HG02798 (cell line): ENCODE results near the gene WDR91.

Source experiments
- ATAC-seq: cut with Tn5 transposase; IDR thresholded peaks from one replicate; pipeline ENCODE4 v1.9.1; 2021; ENCODE audit warnings: mild to moderate bottlenecking; ENCODE audit not compliant: unreplicated experiment, poor library complexity

WDR91 gene

GRCh38 chr7:135166338-135166990 lies 44.9 kb downstream of the WDR91 start:
- no peak for ATAC-seq

DNA sequence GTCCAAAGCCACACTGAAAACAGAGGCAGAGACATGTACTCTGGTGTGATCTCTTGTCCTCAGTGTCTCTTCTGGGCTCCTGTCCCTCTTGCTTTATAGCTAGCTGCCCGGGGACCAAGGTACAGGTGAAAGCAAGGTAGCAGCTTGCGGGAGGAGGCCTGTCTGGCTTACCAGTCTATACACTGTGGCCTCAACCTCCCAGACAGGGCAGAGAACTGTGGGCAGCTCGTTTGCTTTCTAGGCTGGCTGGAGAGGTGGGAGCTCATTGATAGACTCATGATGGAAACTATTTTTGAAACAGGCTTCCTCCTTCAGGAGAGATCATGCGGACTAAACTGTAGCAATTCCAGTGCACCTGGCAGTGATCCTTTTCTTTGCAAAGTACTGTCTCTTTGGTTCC lies 45.5 kb downstream of the WDR91 start:
- ATAC-seq, result no peak

DNA sequence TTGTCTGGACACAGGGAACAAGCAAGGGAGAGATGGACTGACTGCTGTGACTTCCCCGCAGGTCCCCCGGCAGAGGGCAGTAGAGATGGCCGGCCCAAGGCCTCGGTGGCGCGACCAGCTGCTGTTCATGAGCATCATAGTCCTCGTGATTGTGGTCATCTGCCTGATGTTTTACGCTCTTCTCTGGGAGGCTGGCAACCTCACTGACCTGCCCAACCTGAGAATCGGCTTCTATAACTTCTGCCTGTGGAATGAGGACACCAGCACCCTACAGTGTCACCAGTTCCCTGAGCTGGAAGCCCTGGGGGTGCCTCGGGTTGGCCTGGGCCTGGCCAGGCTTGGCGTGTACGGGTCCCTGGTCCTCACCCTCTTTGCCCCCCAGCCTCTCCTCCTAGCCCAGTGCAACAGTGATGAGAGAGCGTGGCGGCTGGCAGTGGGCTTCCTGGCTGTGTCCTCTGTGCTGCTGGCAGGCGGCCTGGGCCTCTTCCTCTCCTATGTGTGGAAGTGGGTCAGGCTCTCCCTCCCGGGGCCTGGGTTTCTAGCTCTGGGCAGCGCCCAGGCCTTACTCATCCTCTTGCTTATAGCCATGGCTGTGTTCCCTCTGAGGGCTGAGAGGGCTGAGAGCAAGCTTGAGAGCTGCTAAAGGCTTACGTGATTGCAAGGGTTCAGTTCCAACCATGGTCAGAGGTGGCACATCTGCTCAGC lies 46.8 kb downstream of the WDR91 start:
- ATAC-seq, result no peak

GRCh38 chr7:135162382-135163001 lies 48.8 kb downstream of the WDR91 start:
- no peak for ATAC-seq

GRCh38 chr7:135161669-135162068 lies 49.7 kb downstream of the WDR91 start:
- no peak for ATAC-seq

DNA sequence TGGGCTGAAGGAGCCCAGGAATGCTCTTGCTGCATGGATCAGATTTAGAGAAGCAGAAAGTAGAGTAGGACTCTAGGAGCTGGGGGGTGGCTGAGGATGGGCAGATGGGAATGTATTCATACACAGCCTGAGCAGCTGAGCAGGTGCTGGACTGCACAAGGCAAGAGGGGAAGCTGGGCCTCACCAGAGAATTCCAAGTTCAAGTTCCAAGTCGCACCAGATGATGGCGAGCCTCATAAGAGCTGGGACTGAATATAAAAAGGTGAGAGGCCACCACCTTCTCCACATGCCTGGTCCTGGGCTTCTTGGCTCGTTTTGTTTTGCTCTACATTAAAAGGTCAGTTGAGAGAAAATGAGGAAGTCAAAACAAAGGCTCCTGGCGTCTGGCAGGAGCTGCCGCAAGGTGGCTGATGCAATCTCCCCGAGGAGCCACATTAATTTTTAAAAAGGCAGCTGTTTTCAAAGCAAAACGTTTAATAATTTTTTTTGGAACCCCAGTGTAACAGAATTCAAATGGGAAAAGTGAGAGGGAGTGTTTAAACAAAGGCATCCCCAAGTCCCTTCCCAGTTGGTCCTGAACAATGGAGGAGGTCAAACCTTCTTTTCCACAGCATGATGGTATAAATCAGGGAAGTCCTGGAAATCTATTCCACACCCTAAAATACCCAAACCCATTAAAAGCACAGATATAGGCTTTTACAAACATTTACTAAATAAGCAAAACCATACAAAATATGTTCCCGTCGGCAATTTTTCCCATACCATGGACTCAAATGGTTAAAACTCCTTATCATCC lies 50.3 kb downstream of the WDR91 start:
- ATAC-seq, result no peak

DNA sequence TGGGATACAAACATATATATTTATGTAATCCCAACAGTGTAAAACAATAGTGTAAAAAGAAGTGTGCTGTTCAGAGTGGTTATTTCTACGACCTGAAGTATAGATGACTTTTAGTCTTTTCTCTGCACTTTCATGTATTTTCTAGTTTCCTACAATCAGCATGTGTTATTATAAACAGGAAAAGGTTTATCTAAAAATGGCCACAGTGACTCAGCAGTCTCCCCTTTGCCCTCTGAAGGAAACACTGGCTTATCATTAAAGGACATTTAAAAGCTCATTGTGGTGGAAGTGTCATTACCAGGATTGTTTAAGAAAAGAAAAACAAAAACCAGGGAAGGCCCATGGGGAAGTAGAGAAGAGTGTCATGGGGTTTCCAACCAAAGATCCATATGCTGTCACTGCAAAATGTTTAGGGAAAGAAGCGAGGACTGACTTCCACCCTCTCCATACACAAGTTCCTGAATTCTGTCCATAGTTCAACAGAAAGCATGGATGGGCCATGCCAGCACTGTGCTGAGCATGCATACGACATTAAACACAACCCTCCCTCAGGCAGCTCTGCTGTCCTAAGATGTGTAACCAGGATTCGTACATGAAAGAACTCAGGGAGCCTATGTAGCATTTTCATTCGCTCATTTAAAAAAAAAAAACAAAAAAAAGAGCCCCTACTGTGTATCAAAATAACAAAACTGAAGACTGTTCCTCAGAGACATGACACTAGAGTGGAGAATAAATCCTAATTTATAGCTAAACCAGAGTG lies 51.0 kb downstream of the WDR91 start:
- ATAC-seq, result peak; percentile 43

DNA sequence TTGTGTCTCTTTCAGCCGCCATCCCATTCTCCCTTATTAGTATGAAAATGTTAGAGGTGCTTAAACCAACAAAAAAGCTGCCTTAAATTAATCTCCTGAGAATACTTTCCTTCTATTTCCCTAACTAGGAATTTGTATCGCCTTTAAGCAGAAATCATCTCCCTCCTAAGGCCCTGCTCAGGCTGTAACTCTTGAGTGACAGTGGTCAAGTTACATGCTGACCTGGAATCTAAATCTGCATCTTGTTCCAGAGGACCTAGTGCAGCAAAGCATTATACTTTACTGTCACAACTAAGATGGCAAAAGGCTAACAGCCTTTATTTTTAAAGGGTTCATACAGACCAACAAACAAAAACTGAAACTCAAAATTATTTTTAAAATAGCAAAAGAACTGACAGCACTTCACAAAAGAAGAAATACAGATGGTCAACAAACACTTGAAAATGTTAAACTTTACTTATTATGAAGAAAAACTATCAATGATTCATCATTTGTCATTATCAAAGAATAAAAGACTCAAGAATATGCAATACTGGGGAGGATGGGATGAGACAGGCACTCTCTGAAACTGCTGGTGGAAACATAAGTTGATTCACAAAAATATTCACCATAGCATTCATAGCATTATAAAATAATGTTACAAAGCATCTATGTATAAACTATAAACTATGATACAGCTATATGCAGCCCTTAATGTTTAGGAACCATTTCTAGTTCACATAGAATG lies 51.8 kb downstream of the WDR91 start:
- ATAC-seq, result peak; percentile 1

DNA sequence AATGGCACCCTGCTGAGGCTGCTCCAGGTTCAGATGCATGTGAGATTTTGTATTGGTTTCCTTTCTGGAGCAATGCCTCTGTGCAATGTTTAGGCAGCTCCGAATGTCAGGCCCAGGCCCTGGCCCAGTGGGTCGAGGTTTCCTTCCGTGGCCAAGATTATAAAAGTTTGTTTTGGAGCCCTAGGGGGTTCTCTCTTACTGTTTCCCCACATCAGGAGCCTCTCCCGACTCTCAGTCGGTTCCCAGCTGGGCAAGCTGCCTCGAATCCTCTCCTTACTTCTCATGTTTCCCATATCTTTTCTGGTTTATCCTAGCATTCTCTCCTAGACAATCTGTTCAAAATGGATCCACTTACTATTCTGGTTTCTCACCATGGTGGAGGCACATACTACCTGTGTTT lies 52.5 kb downstream of the WDR91 start:
- ATAC-seq, result no peak

GRCh38 chr7:135158141-135158655 lies 53.1 kb downstream of the WDR91 start:
- no peak for ATAC-seq

- no peak for ATAC-seq
These were observed 55.0 kb downstream of the WDR91 start for GRCh38 chr7:135156290-135156689.

- no peak for ATAC-seq
These were observed 56.6 kb downstream of the WDR91 start for GRCh38 chr7:135154734-135155133.

GRCh38 chr7:135152442-135152841 lies 58.9 kb downstream of the WDR91 start:
- no peak for ATAC-seq

- no peak for ATAC-seq
These were observed 59.8 kb downstream of the WDR91 start for GRCh38 chr7:135151533-135151932.

GRCh38 chr7:135151132-135151531 lies 60.2 kb downstream of the WDR91 start:
- no peak for ATAC-seq

- ATAC-seq, result no peak
These were observed 61.1 kb downstream of the WDR91 start for GRCh38 chr7:135150072-135150782.

- ATAC-seq, result peak; percentile 81
These were observed 63.2 kb downstream of the WDR91 start, which contains the start of gene TMEM140 for GRCh38 chr7:135147899-135148721. TMEM140 (plus strand) TSS chr7:135148072; CDS start chr7:135164442, 16,370 bp downstream.
